NCI-H526 treated with DMSO at 0.1 percent for 48 hours (cell line): Measurements from ENCODE around the gene OR5AL1.
"Not testable (repeated sequence)": the region's sequence is repeated elsewhere in the genome, so short reads cannot be mapped to it uniquely, and the experiment has no call there.

Experiments
- DNase-seq: peaks from one replicate; lab custom pipeline; 2025; lab: John Stamatoyannopoulos, UW

OR5AL1 gene

GRCh38 chr11:56412396-56412795 lies at the start of gene OR5AL1:
Gene OR5AL1, plus strand, starts transcription at chr11:56412696.
- DNase-seq, result no peak

DNA sequence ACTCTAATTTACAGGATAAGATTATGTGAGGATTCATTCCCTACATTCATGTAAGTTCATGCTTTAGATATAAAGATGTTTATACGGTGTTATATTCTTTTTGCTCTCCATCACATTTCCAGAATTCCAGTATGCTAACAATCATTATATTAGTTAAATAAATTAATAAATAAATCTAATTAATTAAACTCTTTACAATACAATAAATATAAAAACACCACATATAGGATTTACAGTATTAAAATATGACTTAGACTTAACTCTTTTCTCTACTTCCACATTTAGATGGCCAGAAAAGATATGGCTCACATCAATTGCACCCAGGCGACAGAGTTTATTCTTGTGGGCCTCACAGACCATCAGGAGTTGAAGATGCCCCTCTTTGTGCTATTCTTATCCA lies 37.2 kb upstream of the OR5AL1 start, which contains the start of gene OR8U1:
Gene OR8U1 (plus strand): TSS at position 301 of the 400 bp plus-strand sequence. CDS start 0 bp downstream, at position 301.
- no peak for DNase-seq

DNA sequence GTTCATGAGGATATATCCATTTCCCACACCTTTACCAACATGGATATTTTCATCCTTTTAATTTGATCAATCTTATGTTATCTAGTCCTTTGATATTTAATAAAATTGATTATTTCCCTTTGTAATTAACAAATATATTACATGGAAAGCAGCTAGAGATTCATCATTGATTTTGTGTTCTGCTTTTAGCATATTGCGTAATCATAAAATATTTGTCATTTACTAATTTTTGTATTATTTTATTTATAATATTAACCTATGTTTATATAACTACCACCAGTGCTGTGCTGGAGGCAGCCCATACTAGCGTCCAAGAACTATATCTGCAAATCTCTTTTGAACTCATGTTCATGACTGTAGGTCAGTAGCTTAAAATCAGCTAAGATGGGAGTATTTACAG lies 32.4 kb upstream of the OR5AL1 start:
- no peak for DNase-seq

GRCh38 chr11:56394381-56394780 lies 18.1 kb upstream of the OR5AL1 start:
- no peak for DNase-seq

DNA sequence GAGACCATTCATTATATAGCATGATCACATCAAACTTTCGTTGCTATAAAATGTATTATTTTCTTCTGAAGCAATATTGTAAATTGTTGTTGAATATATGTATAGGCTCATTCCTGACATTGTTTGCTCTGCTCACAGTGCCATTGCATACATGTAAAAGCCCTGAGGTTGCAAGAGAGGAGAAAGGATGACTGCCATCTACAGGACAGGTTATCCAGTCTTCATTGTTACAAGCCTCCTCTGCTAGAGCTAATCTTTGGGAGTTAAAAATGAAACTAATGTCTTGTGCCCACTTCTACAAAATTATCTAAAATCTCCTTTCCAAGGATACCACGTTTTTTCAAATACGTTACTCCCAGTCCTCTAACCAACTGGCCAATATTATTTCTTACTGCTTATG lies 16.4 kb upstream of the OR5AL1 start:
- no peak for DNase-seq

DNA sequence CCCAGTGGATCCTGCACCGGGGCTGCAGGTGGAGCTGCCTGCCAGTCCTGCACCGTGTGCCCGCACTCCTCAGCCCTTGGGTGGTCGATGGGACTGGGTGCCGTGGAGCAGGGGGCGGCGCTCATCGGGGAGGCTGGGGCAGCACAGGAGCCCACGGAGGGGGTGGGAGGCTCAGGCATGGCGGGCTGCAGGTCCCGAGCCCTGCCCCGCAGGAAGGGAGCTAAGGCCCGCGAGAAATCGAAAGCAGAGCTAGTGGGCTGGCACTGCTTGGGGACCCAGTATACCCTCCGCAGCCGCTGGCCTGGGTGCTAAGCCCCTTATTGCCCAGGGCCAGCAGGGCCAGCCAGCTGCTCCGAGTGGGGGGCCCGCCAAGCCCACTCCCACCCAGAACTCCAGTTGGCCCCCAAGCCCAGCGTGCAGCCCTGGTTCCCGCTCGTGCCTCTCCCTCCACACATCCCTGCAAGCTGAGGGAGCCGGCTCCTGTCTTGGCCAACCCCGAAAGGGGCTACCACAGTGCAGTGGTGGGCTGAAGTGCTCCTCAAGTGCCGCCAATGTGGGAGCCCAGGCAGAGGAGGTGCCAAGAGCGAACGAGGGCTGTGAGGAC lies 10.5 kb upstream of the OR5AL1 start:
- not testable (repeated sequence) for DNase-seq

GRCh38 chr11:56404393-56404792 lies 8.1 kb upstream of the OR5AL1 start:
- no peak for DNase-seq

DNA sequence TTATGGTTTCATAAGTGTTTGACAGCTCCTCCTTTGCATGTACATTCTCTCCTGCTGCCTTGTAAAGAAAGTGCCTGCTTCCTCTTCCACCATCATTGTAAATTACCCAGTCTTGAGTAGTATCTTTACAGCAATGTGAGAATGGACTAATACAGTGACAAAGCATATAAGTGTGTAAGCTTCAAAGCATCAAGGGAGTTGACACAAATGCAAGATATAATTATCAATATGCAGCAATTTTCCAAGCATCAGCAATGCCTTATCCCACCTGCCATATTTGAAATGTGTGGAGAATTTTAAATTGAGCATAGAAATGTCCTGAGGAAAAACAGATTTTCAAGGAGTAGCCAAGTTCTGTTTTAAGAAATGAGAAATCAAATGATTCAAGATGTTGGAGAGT lies 1.7 kb upstream of the OR5AL1 start:
- no peak for DNase-seq

- no peak for DNase-seq
These were observed 41.0 kb downstream of the OR5AL1 start for GRCh38 chr11:56453521-56453920.

- DNase-seq, result no peak
These were observed 44.6 kb downstream of the OR5AL1 start for GRCh38 chr11:56457076-56457475.
